Stimulated activated CD8-positive, alpha-beta memory T cell treated with anti-CD3 and anti-CD28 coated beads, Interleukin-7, amount 100 ng/mL, for 48 hours (primary cell): ENCODE results near the gene LHB.

Experiments
- DNase-seq, 2 donors: peaks; one replicate each; pipeline ENCODE4 v3.0.0-alpha.2; 2020; ENCODE audit warnings: low read depth in 1 of 2; ENCODE audit errors: extremely low read depth in 1 of 2

The LHB gene

DNA sequence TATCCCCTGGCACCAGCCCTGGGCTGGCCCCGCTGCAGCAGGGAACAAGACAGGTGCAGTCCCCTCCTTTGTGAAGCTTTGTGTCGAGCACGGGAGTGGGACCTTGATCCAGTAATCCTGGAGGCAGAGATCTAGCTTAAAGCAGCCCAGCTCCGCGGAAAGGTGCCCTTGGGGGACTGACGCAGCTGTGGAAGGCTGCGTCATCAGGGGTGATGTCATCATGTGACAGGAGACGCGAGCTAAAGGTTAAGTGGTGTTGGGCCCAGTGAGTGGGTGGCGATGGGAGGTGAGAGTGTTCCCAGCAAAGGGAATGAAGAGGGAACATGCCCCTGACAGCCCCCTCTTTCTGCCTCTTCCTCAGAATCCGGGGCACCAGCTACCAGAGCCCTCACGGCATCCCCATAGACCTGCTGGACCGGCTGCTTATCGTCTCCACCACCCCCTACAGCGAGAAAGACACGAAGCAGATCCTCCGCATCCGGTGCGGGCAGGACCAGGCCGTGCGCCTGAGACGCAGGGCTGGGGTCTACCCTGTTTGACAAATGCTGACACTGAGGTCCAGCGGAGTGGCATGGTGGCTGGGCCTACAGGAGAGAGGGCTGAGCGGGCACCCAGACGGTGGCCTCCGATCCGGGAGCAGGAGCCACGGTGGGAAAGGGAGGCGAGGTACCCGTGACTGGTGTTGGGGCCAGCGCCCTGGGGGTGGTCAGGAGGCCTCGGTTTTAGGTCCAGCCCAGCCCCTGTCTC is 2.6 kb downstream of the LHB start:
- DNase-seq, result no peak

DNA sequence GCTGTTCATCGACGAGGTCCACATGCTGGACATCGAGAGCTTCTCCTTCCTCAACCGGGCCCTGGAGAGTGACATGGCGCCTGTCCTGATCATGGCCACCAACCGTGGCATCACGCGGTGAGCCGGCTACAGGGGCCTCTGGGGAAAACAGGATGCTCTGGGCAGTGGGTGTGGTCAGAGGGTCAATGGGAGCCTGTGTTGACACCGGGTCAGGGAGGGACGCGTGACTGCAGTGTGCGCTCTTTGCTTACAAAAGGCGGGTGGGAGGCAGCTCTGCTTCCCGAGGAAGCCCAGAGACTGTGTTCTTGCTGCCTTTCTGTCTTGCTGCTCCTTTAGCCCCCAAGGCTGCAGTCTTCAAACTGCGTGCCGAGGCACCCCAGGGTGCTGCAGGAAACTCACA is 5.7 kb downstream of the LHB start:
- no peak for DNase-seq

GRCh38 chr19:49010453-49010852 is 6.4 kb downstream of the LHB start:
- DNase-seq, result no peak

- no peak for DNase-seq
Measured at GRCh38 chr19:49009828-49010227, 7.1 kb downstream of the LHB start.

GRCh38 chr19:49006905-49007304 is 10.0 kb downstream of the LHB start:
- DNase-seq, result no peak

- DNase-seq, result no peak
Measured at GRCh38 chr19:49004964-49005614, 11.8 kb downstream of the LHB start.

- DNase-seq, result no peak
Measured at GRCh38 chr19:49004133-49004532, 12.8 kb downstream of the LHB start.

DNA sequence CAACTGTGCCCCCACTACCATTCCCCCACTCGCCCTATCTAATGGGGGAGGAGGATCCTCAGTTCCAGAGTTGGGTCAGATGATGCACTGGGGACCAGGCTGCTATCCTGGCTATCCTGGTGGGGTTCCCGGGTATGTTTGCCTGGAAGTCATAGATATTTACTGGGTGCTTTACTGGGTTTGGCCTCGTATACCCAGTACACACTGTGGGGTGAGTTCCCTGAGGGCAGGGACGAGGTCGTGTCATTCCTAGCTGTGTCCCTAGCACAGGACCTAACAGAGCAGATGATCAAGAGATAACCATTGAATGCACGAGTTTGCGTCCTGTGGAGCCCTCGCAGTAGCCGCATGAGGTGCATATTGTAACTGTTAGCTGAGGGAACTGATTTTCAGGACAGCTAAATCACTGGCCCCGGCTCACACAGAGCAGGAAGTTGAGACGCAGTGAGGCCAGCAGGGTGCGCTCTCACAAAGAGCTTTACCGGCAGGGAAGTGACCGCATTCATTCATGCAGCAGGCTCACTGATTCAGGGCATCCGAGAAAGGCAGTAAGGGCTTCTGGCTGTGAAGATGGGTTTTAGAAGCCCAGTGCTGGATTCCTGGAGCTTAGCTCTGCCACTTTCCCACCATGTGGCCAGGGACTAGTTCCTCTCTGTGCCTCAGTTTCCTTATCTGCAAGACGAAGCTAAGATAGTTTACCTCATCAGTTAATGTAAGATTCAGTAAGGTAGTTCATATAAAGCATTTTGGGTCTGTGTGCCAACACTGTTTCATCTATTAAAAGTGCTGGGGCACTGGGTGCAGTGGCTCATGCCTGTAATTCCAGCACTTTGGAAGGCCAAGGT is 17.2 kb downstream of the LHB start:
- peak in 1 of 2 donors; percentile 49 for DNase-seq

GRCh38 chr19:48997972-48998371 is 18.9 kb downstream of the LHB start:
- DNase-seq, result no peak

DNA sequence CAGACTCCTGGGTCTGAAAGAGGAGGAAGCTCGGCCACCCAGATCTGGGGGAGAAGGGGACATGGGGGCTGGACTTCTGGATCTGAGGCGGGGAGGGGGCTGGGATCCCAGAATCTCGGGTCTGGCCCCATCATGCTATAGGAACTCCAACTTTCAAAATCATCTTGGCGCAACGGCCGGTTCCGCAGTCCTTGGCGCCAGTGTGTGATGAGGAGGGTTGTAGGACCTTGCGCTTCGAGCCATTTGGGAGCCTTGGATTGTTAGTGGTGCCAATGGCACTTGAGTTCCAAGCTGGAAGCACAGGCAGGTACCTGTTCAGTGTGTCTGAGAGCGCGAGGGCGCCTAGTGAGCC is 22.9 kb downstream of the LHB start:
- no peak for DNase-seq

GRCh38 chr19:48993175-48994034 is 23.5 kb downstream of the LHB start, which contains the start of the genes GYS1 and RUVBL2:
Gene GYS1, minus strand, starts transcription at chr19:48993309. Its CDS starts 197 bp downstream, at chr19:48993112.
Gene RUVBL2, plus strand, starts transcription at chr19:48993887. Its CDS starts 25 bp downstream, at chr19:48993912.
- DNase-seq, result peak; percentile 99 to 100

- DNase-seq, result no peak
Measured at GRCh38 chr19:48992581-48993174, 24.2 kb downstream of the LHB start.

GRCh38 chr19:48991873-48992580 is 24.9 kb downstream of the LHB start:
- DNase-seq, result no peak

DNA sequence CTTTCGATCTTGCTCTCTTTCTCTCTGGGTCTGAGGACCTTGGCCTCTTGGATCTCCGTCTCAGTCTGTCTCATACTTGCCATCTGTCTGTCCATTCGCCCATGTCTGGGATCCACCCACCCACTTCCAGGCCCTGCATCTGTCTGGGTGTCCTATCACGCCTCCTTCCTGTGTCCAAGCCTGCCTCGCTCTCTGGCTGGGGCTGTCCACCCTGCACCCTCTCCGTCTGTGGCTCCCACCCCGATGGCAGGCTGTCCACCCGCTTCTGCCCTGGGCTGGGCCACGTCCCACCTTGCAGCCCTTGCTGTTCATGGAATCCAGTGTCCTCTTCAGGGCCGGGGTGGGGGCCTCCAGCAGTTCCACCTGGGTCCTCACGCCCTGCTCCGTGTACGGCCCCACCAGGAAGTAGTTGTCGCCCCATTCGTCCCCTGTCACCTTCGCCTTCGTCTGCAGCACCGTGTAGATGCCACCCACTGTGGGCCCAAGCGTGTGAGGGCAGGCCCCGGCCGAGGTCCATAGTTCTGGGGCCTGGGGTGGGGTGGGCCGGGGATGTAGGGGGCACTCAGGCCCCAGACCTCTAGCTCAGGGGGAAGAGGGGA is 25.8 kb downstream of the LHB start:
- DNase-seq, result no peak

GRCh38 chr19:48990400-48990799 is 26.5 kb downstream of the LHB start:
- no peak for DNase-seq

GRCh38 chr19:48989701-48990291 is 27.1 kb downstream of the LHB start:
- DNase-seq, result no peak

- no peak for DNase-seq
Measured at GRCh38 chr19:48988860-48989259, 28.0 kb downstream of the LHB start.

GRCh38 chr19:48988286-48988685 is 28.6 kb downstream of the LHB start:
- no peak for DNase-seq

- no peak for DNase-seq
Measured at GRCh38 chr19:48987323-48987722, 29.6 kb downstream of the LHB start.
